SIG-M5 treated with dmso at 0.1 percent for 504 hours (cell line): ENCODE data around the gene ARMC2.
"Not testable (repeated sequence)": the region's sequence is repeated elsewhere in the genome, so short reads cannot be mapped to it uniquely, and the experiment has no call there.

Experiments
- DNase-seq: peaks from one replicate; lab custom pipeline; 2025; ENCODE audit not compliant: unreplicated experiment; lab: John Stamatoyannopoulos, UW

Gene ARMC2

GRCh38 chr6:108947114-108947854 is 99.1 kb downstream of the ARMC2 start:
- DNase-seq = peak; percentile 81

GRCh38 chr6:108948181-108948661 is 100.0 kb downstream of the ARMC2 start:
- no peak for DNase-seq

GRCh38 chr6:108951351-108951953 is 103.2 kb downstream of the ARMC2 start:
- DNase-seq = no peak

- DNase-seq = no peak
Observed at GRCh38 chr6:108952776-108953486, 104.7 kb downstream of the ARMC2 start.

- no peak for DNase-seq
Observed at GRCh38 chr6:108953681-108954080, 105.5 kb downstream of the ARMC2 start.

- DNase-seq = no peak
Observed at GRCh38 chr6:108955329-108955949, 107.2 kb downstream of the ARMC2 start.

GRCh38 chr6:108957221-108957620 is 109.0 kb downstream of the ARMC2 start:
- no peak for DNase-seq

GRCh38 chr6:108958900-108959770 is 110.9 kb downstream of the ARMC2 start:
- peak; percentile 3 for DNase-seq

GRCh38 chr6:108959972-108960582 is 111.9 kb downstream of the ARMC2 start:
- no peak for DNase-seq

GRCh38 chr6:108960601-108961000 is 112.4 kb downstream of the ARMC2 start:
- no peak for DNase-seq

- no peak for DNase-seq
Observed at GRCh38 chr6:108961077-108961476, 112.9 kb downstream of the ARMC2 start.

- DNase-seq = no peak
Observed at GRCh38 chr6:108961985-108962384, 113.8 kb downstream of the ARMC2 start.

- DNase-seq = peak; percentile 41
Observed at GRCh38 chr6:108966251-108966650, 118.0 kb downstream of the ARMC2 start.

GRCh38 chr6:108966855-108967755 is 118.9 kb downstream of the ARMC2 start:
- DNase-seq = peak; percentile 90

GRCh38 chr6:108968325-108969316 is 120.4 kb downstream of the ARMC2 start:
- DNase-seq = peak; percentile 86

GRCh38 chr6:108969776-108970175 is 121.6 kb downstream of the ARMC2 start:
- DNase-seq = no peak

GRCh38 chr6:108974201-108974600 is 126.0 kb downstream of the ARMC2 start:
- DNase-seq = no peak

GRCh38 chr6:108978638-108979037 is 130.4 kb downstream of the ARMC2 start:
- not testable (repeated sequence) for DNase-seq
